GM19395 (cell line): ENCODE results near the gene GBA3.
A peak's percentile ranks its signal among the peaks of the same experiment; 100 is the strongest.

Experiments used
- ATAC-seq: cut with Tn5 transposase; IDR thresholded peaks from one replicate; pipeline ENCODE4 v1.9.1; 2021; ENCODE audit warnings: mild to moderate bottlenecking, moderate library complexity; ENCODE audit not compliant: unreplicated experiment

GBA3 gene

DNA sequence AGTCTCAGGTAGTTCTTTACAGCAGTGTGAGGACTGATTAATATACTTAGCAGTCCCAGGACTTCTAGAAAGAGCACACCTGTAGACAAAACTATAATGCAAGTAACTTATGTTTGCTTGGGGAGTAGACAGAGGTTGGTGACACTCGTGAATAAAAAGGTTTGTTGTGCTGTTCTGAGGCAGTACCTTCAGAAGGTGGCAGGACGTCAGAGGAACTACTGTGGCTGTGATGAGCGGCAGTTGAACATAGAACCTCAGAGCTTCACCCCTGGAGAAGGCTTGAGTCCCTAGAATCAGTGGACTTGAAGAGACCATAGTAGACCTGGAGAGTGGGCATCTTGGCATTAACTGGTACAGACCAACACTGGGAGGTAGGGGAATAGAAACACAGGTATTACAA lies 3.3 kb upstream of the GBA3 start:
- no peak for ATAC-seq

DNA sequence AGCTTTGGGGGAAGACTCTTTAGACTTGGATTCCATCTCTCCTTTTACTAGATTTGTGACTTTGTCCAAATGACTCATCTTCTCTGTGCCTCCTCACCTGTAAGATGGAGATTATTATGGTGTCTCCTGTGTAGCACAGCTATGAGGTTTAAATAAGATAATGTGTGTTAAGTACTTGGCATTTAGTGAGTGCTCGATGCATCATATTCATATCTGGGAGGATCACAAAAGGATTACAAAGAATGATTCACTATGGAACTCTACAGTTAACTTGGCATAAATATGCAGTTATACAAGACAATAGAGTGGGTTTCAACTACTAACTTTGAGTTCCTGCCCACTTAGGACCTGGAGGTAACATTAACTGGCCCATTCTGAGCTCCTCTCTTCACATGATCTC lies 2.3 kb downstream of the GBA3 start:
- ATAC-seq: no peak

DNA sequence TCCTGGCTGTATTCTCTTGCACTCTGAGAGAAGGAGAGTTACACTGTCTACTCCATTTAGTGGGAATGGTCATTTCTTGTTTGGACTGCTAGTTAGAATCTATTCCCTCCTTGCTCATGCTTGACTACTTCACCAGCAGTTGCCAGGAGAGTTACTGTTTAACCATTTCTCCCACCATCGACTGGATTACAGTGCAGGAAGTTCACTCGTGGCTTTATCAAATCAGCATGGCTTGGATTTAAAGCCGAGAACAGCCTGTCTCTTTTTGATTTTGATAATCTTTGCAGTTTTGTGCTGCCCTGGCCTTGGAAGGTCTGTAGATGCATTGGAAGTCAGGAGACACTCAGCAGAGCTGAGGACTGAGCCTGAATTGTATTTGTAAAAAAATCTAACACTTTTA lies 3.2 kb downstream of the GBA3 start:
- no peak for ATAC-seq

DNA sequence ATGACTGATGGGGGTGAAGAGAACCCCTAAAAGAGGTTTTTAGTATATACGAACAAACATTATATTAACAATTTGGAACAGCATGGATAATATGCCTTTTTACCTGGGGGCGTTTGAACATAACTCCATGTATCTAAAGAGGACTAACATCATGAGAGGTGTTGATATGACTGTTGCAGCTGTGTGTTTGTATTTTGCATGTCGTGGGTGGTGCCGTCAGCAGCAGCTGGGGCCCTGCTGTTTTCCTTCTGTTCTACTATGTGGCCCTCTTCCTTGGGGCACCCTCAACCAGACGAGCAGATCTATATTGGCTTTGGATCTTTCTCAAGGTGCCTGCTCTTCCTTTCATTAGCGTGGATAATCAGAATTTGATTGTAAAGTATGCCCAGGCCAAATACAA lies 11.2 kb downstream of the GBA3 start:
- no peak for ATAC-seq

DNA sequence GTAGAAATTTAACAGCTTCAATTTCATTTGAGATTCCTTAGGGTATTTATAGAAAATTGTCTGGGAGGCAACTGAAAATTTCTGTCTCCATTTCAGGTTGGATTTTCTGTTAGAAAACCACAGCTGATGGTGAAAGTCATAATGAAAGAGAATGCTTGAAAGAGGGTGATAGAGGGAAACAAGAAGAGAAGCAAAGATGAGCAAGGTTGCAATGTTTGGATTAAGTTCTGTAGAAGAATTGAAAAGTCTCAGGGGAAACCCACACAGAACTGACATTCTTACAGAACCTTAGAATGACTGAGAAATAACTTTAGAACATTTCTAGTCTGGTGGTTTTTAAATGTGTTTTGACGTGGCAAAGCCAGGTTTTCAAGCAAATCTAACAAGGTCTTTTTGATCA lies 14.7 kb downstream of the GBA3 start:
- peak; percentile 90 for ATAC-seq

DNA sequence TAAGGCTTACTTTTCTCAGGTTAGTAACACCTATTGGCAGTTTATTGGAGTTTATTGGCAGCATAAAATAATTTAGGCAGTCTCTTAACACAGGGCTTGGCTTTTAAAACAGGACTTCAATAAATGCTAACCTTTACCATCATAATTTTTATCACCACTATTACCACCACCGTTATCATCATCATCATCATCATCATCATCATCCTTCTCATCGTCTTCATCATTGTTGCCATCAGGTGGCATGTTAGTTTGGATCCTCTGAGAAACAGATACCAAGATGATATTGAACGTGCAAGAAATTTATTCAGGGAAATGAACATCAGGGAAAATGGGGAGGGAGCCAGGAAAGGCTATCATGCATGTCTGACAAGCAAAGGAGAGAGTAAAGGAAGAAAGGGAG lies 16.2 kb downstream of the GBA3 start:
- no peak for ATAC-seq

DNA sequence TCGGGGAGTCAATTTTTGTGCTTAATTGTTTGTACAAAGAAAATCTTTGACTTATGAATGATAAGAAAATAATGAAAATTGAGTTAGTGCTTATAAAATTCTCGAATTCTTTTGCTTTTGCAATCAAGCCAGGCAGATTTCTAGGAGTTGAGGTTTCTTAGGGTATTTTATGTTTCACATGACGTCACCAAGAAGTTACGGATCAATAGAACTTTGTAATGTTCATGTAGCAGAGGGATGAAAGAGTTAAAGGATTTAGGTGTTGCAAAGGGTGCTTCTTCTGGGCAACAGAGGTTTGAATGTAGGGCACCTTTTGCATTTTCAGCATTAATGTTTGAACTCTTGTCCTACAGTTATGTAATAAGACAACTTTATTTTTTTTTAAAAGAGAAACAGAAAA lies 19.4 kb downstream of the GBA3 start:
- ATAC-seq: no peak

DNA sequence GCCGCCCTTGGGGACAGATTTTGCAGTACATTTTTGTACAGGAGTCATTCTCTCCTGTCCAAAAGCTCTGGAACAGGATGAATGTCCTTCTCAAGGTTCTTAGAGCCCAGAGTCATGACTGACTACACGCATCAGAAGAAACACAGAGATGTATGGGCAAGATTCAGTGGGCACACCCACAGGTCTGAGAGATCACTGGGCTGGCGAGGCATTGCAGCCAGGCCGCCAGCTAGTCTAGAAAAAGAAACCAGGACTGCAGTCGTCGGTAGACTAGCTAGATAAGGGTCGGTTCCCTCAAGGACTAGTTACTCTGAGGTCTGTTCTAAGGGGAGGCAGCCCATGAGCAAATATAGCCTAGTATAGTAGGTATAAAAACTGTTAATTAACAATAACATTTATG lies 19.8 kb downstream of the GBA3 start:
- no peak for ATAC-seq

DNA sequence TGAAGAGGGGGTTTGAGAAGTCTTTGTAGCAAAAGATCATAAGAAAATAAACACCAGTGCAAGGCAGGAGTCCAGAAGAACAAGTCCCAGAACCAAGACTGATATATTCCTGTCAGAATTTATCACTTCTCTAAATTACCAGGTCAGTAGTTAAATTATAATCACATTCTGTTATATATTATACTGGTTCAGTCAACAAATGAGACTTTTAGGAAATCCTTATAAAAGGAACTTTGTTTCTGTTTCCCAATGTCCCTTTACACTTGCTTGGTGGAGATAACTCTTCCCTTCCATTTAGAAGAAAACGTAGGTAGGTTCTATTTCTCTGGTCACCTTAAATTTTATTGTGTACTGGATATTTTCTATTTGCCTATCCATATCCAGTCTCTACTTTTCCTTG lies 21.1 kb downstream of the GBA3 start:
- ATAC-seq: no peak

DNA sequence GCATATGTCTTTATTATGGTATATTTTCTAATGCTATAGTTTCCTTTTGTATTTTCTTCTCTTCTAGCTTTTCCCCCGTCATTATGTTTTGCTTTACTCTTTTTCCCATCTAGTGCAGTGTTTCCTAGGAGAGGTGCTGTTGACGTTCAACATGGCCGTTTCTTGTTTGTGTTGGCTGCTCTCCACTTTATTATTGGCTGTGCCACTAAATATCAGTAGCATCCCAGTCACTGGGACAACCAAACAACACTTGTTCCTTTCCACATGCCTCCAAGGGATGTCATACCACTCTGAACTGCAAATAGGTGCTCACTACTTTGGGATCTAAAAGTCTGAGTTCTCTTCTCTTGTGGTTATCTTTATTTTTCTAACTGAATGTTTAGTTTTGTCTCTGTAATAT lies 26.5 kb downstream of the GBA3 start:
- no peak for ATAC-seq

DNA sequence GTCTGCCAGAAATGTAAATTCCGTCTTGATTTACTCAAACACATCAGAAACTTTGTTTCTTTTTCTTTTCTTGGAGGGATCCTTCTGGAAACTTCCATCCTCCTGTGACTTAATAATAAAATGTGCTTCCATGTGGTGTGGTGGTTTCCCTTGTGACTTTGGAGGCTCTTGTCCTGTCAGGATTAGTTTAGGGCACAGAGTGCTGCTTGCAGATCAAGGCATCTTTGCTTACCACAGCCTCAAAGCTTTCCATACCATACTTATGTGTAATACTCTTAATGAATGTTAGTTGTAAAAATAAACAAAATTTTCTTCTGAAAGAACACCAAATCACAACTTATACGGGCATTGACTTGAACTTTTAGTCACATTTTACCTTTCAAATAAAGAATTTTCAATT lies 27.4 kb downstream of the GBA3 start:
- no peak for ATAC-seq

DNA sequence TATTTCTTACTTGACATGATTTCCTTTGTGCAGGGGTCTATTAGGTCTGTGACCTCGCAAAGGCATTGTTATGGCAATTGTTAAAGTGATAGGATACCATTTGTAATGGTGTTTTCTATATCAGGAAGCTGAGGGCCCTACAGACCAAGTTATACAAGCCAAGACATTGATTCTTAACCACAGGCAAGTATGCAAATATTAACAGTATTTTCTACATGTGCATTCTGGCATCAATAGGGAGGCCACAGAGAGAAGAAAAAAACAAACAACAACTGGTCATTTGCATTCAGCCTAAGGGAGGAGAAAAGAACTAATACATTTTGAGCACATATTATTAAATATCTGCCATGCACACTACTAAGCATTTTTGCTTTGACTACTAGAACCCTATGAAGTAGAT lies 28.5 kb downstream of the GBA3 start:
- no peak for ATAC-seq

DNA sequence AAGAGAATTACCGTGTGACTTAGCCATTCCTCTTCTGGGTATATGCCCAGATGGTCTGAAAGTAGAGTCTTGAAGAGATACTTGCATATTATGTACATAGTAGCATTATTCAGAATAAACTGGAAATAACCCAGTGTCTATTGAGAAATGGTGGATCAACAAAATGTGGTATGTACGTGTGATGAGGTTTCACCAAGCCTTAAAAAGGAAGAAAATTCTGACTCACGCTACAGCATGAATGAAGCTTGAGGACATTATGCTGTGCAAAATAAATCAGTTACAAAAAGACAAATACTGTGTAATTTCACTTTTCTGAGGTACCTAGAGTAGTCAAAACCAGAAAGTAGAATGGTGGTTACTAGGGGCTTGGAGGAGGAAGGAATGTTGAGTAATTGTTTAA lies 37.3 kb downstream of the GBA3 start:
- ATAC-seq: no peak

DNA sequence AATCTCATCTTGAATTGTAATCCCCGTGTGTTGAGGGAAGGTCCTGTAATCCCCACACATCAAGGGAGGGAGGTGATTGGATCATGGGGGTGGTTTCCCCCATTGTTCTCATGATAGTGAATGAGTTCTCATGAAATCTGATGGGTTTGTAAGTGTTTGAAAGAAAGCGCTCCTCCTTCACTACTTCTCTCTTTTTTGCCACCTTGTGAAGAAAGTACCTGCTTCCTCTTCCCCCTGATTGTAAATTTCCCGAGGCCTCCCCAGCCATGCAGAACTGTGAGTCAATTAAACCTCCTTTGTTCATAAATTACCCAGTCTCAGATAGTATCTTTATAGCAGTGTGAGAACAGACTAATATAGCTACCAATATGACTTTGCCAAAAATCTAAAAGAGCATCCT lies 41.1 kb downstream of the GBA3 start:
- no peak for ATAC-seq

DNA sequence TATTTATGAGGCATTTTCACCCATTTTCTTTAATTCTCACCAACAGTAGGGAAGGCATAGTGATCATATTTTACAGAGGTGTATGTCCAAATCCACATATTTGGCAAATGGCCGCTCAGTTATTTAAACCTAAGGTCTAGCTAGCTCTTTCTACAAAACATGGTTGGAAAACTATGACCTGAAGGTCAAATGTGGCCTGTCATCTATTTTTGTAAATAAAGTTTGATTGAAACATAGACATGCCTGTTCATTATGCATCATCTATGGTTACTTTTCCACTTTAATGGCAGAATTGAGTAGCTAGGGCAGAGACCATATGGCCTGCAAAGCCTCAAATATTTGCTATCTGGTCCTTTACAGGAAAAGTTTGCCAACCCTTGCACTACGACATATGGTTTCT lies 44.2 kb downstream of the GBA3 start:
- no peak for ATAC-seq

DNA sequence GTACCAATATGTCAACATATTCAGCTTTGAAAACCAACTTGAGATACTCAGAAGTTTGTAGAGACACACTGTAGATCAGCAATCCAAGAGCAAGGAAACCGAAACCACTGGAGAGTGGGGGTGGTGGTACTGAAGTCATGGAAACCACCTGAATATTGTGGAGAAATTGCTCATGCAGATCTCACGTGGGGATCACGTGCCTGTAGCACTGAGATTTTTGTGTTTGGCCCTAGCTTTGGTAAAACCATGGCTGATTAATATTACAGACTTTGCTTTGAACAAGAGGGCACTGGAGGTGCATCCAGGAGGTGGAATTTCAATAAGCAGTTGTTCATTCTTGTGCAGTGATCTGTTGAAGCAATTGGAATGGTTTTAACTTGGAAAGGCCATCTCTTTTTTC lies 47.2 kb downstream of the GBA3 start:
- no peak for ATAC-seq

DNA sequence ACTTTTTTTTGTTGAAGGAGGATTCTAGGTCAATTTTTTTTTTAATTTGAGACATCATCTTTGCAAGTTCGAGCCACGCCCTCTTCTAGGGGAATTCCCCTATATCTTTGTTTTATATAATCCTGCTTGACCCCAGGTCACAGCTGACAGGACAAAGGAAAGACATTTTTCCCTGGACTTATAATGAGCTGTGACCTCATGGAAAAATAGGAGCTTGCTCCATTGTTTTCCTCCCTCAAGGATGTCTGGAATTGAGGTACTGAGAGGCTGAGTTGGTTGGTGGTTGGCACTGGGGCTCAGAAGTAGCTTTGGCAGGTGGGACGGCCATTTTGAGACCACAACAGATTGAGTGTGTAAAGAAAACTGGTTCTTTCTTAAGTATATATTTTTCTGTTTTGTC lies 49.0 kb downstream of the GBA3 start:
- ATAC-seq: no peak

DNA sequence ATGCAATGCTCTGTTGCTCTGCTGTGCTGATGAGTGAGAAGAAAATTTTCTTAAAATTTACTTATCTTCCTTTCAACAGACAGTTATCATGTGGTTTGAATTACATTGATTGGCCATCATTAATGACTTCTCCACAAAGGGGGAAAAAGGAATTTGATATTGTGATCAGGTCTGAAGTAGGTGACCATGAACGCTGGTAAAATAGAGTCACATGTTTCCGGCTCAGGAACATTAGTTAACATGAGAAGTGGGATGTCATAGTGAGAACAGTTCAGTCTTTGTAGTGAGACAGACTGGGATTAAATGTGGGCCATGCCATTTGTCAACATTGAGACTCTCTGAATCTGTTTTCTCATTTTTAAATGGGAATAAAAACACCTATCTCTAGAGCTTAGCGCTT lies 50.6 kb downstream of the GBA3 start:
- no peak for ATAC-seq

DNA sequence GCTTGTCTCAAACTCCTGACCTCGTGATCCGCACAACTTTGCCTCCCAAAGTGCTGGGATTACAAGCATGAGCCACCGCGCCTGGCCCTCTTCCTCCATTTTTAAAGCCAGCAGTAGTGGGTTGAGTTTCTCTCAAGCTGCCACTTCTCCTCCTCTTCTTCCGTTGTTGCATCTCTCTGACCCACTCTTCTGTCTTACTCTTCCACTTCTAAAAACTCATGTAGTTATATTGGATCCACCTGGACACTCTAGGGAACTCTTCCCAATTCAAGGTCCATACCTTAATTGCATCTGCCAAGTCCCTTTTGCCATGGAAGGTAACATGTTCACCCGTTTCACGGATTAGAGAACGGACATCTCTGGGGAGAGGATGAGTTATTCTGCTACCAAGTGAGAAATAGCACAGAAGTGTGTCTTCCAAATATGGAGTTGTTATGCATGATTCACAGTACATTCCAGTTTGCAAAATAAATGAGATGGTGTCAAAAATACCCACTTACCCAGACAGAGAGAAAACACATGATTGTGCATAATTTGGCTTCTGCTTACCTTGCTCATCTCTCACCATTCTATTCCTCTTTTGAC lies 51.8 kb downstream of the GBA3 start:
- ATAC-seq: no peak

DNA sequence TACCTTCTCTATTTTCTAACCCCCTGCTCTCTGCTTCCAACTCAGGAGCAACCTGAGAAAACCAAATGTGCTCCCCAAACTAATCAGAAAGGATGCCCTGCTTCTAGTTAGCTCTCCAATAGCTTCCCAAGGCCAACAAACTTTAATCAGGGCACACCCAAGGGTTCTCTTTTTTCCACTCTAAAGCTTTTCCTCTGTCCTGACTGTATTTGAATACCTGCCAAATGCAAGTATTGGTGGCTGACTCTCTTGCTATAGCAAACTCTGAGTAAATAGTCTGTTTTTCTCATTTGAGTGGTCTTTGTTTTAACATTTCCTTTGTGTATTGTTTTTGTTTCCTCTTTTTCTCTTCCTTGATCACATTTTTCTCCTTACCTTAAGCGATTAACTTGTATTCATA lies 52.5 kb downstream of the GBA3 start:
- ATAC-seq: no peak

DNA sequence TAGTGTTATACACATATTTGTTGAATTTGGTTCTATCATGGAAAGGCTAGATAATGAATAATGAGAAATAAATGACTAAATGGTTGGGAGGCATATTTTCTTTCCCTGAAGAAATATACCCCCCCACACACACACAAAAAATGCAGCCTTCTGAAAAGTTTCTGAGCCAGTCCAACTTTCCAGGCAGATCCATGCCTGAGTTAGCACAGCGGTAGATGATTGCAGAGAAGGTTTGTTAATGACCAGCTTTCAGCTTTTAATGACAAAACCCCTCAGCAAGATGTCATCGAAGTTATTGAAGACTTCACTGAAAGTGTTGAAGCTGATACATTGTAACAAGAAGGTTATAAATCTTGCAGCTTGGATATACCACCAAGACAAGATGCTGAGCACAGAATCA lies 61.4 kb downstream of the GBA3 start:
- no peak for ATAC-seq

DNA sequence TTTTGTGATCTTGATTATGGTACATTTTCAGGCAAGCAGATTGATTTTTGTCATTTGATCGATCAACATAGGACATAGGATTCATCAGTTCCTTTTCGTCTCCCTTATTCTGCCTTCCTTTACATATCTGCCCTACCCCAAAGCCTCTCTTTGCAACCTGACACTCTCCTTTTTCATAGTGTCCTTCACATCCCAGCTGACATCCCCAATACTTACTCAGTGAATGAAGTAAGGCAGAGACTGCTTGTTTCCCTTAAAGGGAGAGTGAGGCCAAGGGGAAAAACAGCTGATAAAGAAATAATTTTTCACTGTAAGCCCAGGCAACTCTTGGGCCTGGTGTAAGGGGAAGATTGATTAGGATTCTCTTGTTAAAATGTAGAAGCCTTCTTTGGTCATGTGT lies 69.8 kb downstream of the GBA3 start:
- no peak for ATAC-seq

DNA sequence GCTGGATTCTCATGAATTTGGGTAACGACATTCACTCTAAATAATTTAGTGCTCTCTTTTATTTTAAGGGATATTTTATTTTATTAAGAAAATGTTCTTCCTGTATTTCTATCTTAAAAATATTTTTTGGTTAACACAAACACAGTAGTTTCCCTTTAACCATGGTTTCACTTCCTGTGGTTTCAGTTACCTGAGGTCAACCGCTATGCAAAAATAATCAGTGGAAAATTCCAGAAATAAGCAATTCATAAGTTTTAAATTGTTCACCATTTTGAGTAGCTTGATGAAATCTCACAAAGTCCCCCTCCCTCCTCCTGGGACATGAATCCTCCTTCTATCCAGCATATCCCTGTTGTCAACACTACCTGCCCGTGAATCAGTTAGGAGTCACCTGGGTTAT lies 71.4 kb downstream of the GBA3 start:
- ATAC-seq: peak; percentile 73

DNA sequence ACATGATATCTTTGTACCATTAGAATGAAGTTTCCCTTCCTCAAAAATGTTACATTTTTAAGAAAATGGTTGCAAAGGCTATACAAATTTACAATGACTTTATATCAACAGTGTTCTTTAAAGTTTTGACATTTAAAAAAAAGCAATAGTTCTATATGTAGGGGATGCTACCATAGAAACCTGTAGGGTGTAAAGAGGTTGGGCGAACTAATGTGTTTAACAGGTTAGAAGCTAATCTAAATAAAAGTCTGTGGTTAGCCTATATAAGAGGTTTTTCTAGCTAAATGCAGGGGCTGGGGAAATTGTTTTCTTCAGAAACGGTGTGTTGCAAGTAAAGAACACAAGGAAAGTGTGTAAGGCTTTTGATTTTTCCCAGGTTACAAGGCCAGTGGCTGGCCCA lies 73.3 kb downstream of the GBA3 start:
- ATAC-seq: no peak
